Esophagus muscularis mucosa (tissue), 3 donors: ENCODE results near the gene TBC1D22A.

Experiments used
- CTCF ChIP-seq, 3 experiments: fragments of 200-600 bp in 2 of 3; fragments of 450-650 bp in 1 of 3; sonication (generic) in 2 of 3; IDR thresholded peaks; one replicate each; pipeline ENCODE4 v1.5.1; 2017 to 2019; ENCODE audit warnings: antibody characterized with exemption in 3 of 3, mild to moderate bottlenecking in 2 of 3, moderate library complexity in 1 of 3
- POLR2A ChIP-seq: fragments of 450-650 bp; IDR thresholded peaks from one replicate; pipeline ENCODE4 v1.6.1; 2017; ENCODE audit warnings: antibody characterized with exemption, moderate library complexity, mild to moderate bottlenecking, low read depth
- POLR2AphosphoS5 ChIP-seq, 2 donors: sonication (generic); formaldehyde crosslinking; IDR thresholded peaks; one replicate each; pipeline ENCODE4 v1.6.1; 2017; ENCODE audit warnings: antibody characterized with exemption in 2 of 2

GRCh38 chr22:47195484-47196165 lies 433.2 kb downstream of the TBC1D22A start:
- TF ChIP-seq POLR2AphosphoS5 (IDR thresholded peaks at IDR 0.05): no peak
- no peak for TF ChIP-seq POLR2A
- TF ChIP-seq CTCF (IDR thresholded peaks at IDR 0.05): no peak
